ENCODE measurements around the gene FAM219A.

FAM219A gene

GRCh38 chr9:34446951-34447350 lies 11.4 kb downstream of the FAM219A start:
- in situ Hi-C loops (cut with MboI; ENCODE audit: low sequenced_read_pairs) = loop anchor here (25.0 kb wide), 1 partner anchor 140 kb away; the partner anchor contains the start of gene CNTFR

GRCh38 chr9:34446468-34446891 lies 11.9 kb downstream of the FAM219A start:
- in situ Hi-C loops (cut with MboI; ENCODE audit: low sequenced_read_pairs) = loop anchor here (25.0 kb wide), 1 partner anchor 141 kb away; the partner anchor contains the start of gene CNTFR

GRCh38 chr9:34443976-34444375 lies 14.4 kb downstream of the FAM219A start:
- in situ Hi-C loops (cut with MboI; ENCODE audit: low sequenced_read_pairs) = loop anchor here (25.0 kb wide), 1 partner anchor 143 kb away; the partner anchor contains the start of gene CNTFR

GRCh38 chr9:34443533-34443932 lies 14.8 kb downstream of the FAM219A start:
- in situ Hi-C loops (cut with MboI; ENCODE audit: low sequenced_read_pairs) = loop anchor here (25.0 kb wide), 1 partner anchor 144 kb away; the partner anchor contains the start of gene CNTFR

- in situ Hi-C loops (cut with MboI; ENCODE audit: low sequenced_read_pairs) = loop anchor here (25.0 kb wide), 1 partner anchor 145 kb away; the partner anchor contains the start of gene CNTFR
Observed at GRCh38 chr9:34442770-34443169, 15.6 kb downstream of the FAM219A start.

- in situ Hi-C loops (cut with MboI; ENCODE audit: low sequenced_read_pairs) = loop anchor here (25.0 kb wide), 1 partner anchor 147 kb away; the partner anchor contains the start of gene CNTFR
Observed at GRCh38 chr9:34440017-34440416, 18.4 kb downstream of the FAM219A start.

GRCh38 chr9:34438465-34438864 lies 19.9 kb downstream of the FAM219A start:
- in situ Hi-C loops (cut with MboI; ENCODE audit: low sequenced_read_pairs) = loop anchor here (25.0 kb wide), 1 partner anchor 149 kb away; the partner anchor contains the start of gene CNTFR

GRCh38 chr9:34437926-34438307 lies 20.5 kb downstream of the FAM219A start:
- in situ Hi-C loops (cut with MboI; ENCODE audit: low sequenced_read_pairs) = loop anchor here (25.0 kb wide), 1 partner anchor 149 kb away; the partner anchor contains the start of gene CNTFR

GRCh38 chr9:34437006-34437925 lies 21.1 kb downstream of the FAM219A start:
- in situ Hi-C loops (cut with MboI; ENCODE audit: low sequenced_read_pairs) = loop anchor here (25.0 kb wide), 1 partner anchor 150 kb away; the partner anchor contains the start of gene CNTFR

GRCh38 chr9:34431667-34432066 lies 26.7 kb downstream of the FAM219A start:
- in situ Hi-C loops (cut with MboI; ENCODE audit: low sequenced_read_pairs) = loop anchor here (25.0 kb wide), 1 partner anchor 156 kb away; the partner anchor contains the start of gene CNTFR

GRCh38 chr9:34430843-34431437 lies 27.4 kb downstream of the FAM219A start:
- in situ Hi-C loops (cut with MboI; ENCODE audit: low sequenced_read_pairs) = loop anchor here (25.0 kb wide), 1 partner anchor 156 kb away; the partner anchor contains the start of gene CNTFR

- in situ Hi-C loops (cut with MboI; ENCODE audit: low sequenced_read_pairs) = loop anchor here (25.0 kb wide), 1 partner anchor 159 kb away; the partner anchor contains the start of gene CNTFR
Observed at GRCh38 chr9:34428325-34428958, 29.9 kb downstream of the FAM219A start.

- in situ Hi-C loops (cut with MboI; ENCODE audit: low sequenced_read_pairs) = loop anchor here (25.0 kb wide), 1 partner anchor 161 kb away; the partner anchor contains the start of gene CNTFR
Observed at GRCh38 chr9:34426347-34427074, 31.9 kb downstream of the FAM219A start.

GRCh38 chr9:34419716-34420504 lies 38.5 kb downstream of the FAM219A start:
- in situ Hi-C loops (cut with MboI; ENCODE audit: low sequenced_read_pairs) = no loop called here

GRCh38 chr9:34417734-34418133 lies 40.6 kb downstream of the FAM219A start:
- in situ Hi-C loops (cut with MboI; ENCODE audit: low sequenced_read_pairs) = no loop called here

GRCh38 chr9:34413231-34413852 lies 45.0 kb downstream of the FAM219A start:
- in situ Hi-C loops (cut with MboI; ENCODE audit: low sequenced_read_pairs) = no loop called here

- in situ Hi-C loops (cut with MboI; ENCODE audit: low sequenced_read_pairs) = no loop called here
Observed at GRCh38 chr9:34412336-34412735, 46.0 kb downstream of the FAM219A start.

GRCh38 chr9:34409154-34409553 lies 49.2 kb downstream of the FAM219A start:
- in situ Hi-C loops (cut with MboI; ENCODE audit: low sequenced_read_pairs) = no loop called here

GRCh38 chr9:34408173-34408572 lies 50.2 kb downstream of the FAM219A start:
- in situ Hi-C loops (cut with MboI; ENCODE audit: low sequenced_read_pairs) = no loop called here
